ENCODE results near the gene ARHGAP26. TPM values are rescaled to one million over a fixed set of nuclear protein-coding genes. Genes with fewer than 3 reads are reported as not detected.

The ARHGAP26 gene
- total RNA-seq, 1 donor from 2014 or later, result 35.4 TPM

- no peak for TF ChIP-seq CTCF (IDR thresholded peaks at IDR 0.05)
- DNase-seq (no peak), ATAC-seq (peak; percentile 82)
- no peaks in the 10 kb centered on the region for H3K9me3 ChIP-seq
- H3K36me3 ChIP-seq, result no peaks in the 10 kb centered on the region
- no peaks in the 10 kb centered on the region for H3K27me3 ChIP-seq
- intact Hi-C loops (cut with DNase I), result no loop called here
- peak overlapping the region; percentile 37 for H3K27ac ChIP-seq
- H3K4me3 ChIP-seq, result no peak overlapping the region
- no peaks in the 10 kb centered on the region for H3K4me1 ChIP-seq
These were observed 474.0 kb downstream of the ARHGAP26 start for GRCh38 chr5:143244000-143244736.

DNA sequence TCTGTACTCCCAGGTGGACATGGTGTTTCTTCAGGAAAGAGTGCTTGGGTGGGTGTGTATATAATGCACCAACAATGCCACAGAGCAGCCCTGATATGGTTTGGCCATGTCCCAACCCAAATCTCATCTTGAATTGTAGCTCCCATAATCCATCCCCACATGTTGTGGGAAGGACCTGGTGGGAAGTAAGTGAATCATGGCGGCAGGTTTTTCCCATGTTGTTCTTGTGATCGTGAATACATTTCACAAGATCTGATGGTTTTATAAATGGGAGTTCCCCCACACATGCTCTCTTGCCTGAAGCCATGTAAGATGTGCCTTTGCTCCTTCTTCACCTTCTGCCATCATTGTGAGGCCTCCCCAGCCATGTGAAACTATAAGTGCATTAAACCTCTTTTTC is 474.8 kb downstream of the ARHGAP26 start:
- no peaks in the 10 kb centered on the region for H3K36me3 ChIP-seq
- no peaks in the 10 kb centered on the region for H3K4me1 ChIP-seq
- H3K4me3 ChIP-seq, result no peak overlapping the region
- peak overlapping the region; percentile 37 for H3K27ac ChIP-seq
- intact Hi-C loops (cut with DNase I), result no loop called here
- H3K27me3 ChIP-seq, result no peaks in the 10 kb centered on the region
- no peak for TF ChIP-seq CTCF (IDR thresholded peaks at IDR 0.05)
- ATAC-seq (no peak), DNase-seq (no peak)
- H3K9me3 ChIP-seq, result no peaks in the 10 kb centered on the region

DNA sequence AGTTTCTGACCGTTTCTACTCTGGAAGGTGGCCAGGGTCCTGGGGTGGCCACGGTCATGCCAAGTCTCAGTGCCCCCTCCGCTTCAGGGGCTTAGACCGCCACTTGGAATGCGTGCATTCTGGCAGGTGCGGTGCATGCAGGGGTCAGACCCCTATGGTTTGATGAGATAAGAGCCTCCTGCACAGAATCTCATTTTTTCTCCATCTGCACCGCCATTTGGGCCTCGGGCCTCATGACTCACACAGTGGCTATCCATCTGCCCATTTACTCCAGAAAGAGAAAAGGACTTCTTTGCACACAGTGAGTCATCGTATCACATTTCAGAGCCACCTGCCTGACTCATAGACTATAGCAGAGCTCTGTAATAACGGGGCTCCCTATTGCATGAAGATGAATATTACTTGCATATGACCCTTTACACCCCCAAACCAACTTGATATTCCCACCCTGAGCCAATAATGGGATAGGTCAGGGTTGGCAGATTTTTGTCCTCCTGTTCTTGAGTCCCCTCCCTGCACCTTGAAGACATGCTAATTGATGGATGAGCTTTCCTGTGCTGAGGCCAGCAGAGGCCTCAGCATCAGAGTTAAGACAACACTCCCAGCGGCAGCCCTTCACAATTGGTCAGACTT is 475.9 kb downstream of the ARHGAP26 start:
- Histone ChIP-seq H3K4me3 (no peak overlapping the region), H3K36me3 (no peaks in the 10 kb centered on the region), H3K9me3 (no peaks in the 10 kb centered on the region), H3K27me3 (no peaks in the 10 kb centered on the region), H3K27ac (no peak overlapping the region), H3K4me1 (no peaks in the 10 kb centered on the region)
- TF ChIP-seq CTCF (IDR thresholded peaks at IDR 0.05), result no peak
- intact Hi-C loops (cut with DNase I), result no loop called here
- ATAC-seq (no peak), DNase-seq (no peak)

GRCh38 chr5:143247134-143247815 is 477.1 kb downstream of the ARHGAP26 start:
- intact Hi-C loops (cut with DNase I), result no loop called here
- Histone ChIP-seq H3K4me1 (no peaks in the 10 kb centered on the region), H3K27ac (no peak overlapping the region), H3K27me3 (no peaks in the 10 kb centered on the region), H3K36me3 (no peaks in the 10 kb centered on the region), H3K9me3 (no peaks in the 10 kb centered on the region), H3K4me3 (no peak overlapping the region)
- ATAC-seq (no peak), DNase-seq (no peak)
- TF ChIP-seq CTCF (IDR thresholded peaks at IDR 0.05), result no peak

DNA sequence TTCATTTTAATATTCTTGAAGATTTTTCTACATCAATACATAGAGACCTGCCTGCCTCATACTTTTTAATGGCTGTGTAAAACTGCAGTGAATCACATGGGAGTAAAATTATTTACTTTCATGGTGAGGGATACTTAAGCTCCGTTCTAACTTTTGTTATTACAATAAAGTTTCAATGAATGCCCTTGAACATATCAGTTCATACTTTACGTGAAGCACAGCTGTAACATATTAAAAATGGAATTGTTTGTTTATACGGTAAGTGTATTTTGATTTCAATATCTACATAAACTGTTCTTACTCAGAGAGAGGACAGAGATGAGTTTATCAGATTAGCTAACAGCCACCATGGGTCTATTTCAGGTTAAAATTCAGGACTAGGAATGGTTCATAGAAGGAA is 478.2 kb downstream of the ARHGAP26 start:
- ATAC-seq (no peak), DNase-seq (no peak)
- intact Hi-C loops (cut with DNase I), result no loop called here
- Histone ChIP-seq H3K4me3 (no peak overlapping the region), H3K9me3 (no peaks in the 10 kb centered on the region), H3K27ac (peak overlapping the region; percentile 1), H3K4me1 (no peaks in the 10 kb centered on the region), H3K36me3 (no peaks in the 10 kb centered on the region), H3K27me3 (no peaks in the 10 kb centered on the region)
- TF ChIP-seq CTCF (IDR thresholded peaks at IDR 0.05), result no peak
